GM18505 (cell line): Measurements from ENCODE around the gene ZHX3.

Experiments
- ATAC-seq: cut with Tn5 transposase; IDR thresholded peaks from one replicate; pipeline ENCODE4 v1.9.1; 2021; ENCODE audit not compliant: unreplicated experiment
- POLR2A ChIP-seq: IDR thresholded peaks from 4 replicates; pipeline ENCODE4 v1.6.1; 2011; ENCODE audit warnings: borderline replicate concordance; ENCODE audit not compliant: insufficient read depth, insufficient read length; ENCODE audit errors: extremely low read depth

Gene ZHX3

DNA sequence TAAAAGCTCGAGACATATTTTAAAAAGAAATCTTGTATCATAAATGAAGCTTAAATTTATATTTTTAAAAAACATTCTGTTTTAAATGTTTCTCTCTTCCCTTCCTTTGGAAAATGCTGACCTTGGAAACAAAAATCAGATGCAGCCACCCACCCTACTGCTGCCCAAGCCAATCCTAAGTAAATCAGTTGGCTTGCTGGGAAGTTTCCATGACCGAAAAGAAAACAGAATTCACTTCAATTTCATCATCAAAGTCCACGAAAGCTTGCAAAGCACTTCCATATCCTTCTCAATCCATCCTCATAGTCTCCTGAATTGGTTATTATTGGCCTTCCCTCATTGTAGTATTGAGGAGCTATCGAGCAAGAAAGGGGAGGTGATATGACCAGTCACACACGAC, 100.1 kb downstream of the ZHX3 start:
- TF ChIP-seq POLR2A: no peak
- ATAC-seq: no peak

DNA sequence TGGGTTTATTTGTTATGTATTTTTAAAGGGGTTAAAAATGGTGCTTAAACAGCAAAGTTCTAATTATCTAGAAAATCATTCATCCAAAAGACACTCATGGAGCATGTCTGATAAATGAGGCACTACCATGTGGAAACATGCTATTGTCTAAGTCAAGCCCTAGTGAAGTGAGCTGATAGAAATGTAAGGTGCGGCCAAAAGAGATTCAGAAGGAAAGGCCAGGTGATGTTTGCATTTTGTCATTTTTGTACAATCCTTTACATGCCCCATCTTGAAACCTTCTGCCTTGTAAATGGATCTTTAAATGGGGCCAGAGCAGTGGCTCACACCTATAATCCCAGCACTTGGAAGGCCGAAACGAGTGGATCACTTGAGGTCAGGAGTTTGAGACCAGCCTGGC, 102.9 kb downstream of the ZHX3 start:
- no peak for ATAC-seq
- no peak for TF ChIP-seq POLR2A

DNA sequence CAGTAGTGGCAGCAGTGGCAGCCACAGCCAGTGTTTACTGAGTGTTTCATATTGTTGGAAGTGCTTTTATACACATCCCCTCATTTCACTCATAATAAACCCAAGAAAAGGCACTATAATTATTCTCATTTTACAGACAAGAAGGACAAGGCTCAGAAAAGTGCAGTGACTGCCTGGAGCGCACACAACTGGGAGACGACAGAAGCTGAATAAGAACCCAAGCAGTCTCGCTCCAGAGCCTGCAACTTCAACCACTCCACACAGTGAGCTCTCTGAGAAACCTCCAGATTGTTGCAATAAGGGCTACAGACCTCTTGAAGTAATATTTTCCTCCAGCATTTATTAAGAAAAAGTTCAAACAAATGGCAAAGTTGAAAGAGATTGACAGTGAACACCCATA, 103.3 kb downstream of the ZHX3 start:
- no peak for ATAC-seq
- TF ChIP-seq POLR2A: no peak

DNA sequence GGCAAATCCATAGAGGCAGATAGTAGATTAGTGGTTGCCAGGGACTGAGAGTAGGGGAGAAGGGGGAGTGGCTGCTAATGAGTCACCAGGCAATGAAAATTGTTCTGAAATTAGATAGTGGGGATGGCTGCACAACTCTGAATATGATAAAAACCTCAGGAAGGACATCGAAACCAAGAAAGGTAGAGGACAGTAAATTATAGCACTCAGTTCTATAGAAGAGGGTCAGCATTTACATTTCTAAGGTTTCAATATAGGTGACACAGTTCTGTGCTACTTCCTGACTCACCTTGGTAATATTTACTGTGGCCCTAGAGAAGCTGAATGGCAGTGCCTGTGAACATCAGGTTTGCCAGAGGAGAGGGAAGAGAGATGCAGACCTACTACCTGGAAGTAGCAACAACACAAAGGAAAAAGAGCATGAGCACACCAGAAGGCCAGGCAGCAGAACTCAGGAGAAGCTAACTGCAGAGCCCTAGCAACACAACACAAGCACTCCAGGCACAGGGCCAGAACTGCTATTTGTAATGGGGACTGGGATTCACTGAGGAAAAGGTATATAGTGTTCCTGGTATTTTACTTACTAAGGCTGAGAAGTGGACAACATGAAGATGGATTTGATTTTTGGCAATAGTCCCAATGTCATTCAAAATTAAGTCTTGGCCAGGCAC, 104.2 kb downstream of the ZHX3 start:
- ATAC-seq: no peak
- TF ChIP-seq POLR2A: no peak

DNA sequence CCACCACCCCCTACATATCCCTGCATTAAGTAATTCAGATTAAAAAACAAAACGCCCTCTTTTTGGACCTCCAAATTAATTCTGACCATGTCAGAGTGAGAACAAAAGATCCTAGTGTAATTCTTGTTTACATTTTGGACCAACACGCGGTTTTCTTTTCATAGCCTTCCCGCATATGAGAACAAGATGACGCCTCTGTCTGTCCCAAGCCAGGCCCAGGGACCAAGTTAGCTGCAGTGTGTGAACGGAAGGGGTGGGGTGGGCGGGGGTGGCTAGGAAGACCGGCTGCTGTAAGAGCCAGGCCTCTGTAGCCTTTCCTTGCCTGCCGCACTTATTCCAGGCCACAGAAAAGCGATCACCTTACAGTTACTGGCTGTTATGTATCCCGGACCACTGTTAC, 112.2 kb downstream of the ZHX3 start:
- no peak for TF ChIP-seq POLR2A
- no peak for ATAC-seq

DNA sequence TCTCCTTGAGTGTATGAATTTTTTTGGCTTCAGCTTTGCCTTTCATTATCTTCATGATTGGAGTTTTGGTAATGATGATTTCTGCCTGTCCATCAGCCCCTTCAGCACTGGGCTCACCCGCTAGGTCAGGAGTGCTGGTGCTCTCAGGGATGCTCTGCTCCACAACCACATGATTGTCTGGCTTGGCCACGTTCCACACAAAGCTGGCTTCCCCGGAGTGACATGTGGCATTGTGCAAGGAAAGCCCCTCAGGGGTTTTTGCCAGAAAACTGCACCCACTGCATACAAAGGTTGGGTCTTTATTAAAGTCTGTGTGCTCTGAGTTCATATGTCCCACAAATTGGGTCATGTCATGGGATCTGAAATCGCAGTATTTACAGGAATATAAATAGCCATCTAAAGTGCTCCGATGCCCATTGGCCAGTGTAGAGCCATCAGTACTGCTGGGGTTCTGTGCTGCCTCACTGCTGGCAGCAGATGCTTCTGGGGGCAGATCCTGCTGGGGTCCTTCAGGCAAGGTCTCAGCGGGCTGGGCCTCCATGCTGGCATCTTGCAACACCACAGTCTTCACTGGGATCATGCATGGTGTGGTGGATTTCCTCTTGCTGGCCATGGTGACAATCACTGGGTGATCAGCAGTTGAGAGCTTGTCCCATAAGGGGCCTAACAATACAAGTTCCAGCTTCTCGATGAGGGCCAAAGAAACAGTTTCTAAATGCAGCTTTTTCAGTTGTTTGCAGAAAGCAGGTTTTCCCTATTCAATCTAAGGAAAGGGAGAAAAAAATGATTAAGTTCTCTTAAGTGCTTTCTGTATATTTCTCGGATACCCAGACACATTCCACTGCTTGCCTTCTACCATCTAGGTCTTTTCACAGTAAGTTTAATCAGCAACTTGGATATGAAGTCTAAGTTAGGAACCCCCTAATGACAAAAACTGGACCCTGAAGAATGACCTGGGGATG, 112.9 kb downstream of the ZHX3 start:
- no peak for ATAC-seq
- TF ChIP-seq POLR2A: no peak

DNA sequence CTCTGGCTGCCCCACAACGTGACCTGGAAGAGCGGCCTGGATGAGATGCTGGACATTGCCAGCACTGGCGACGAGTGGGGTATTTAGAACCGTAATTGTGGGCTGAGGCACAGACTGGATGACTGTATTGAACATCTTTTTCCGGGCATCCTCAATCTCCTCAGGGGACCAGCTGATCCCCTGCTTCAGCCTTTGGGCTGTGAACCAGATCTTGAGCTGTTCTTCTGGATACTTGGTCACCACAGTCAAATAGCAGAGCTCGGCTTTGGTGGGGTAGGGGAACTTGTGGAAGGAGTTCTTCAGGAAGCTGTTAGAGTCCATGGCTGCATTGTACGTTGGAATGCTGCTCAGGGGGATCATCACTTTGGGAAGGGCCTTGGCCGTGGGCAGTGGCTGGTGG, 113.9 kb downstream of the ZHX3 start:
- ATAC-seq: no peak
- TF ChIP-seq POLR2A: no peak

DNA sequence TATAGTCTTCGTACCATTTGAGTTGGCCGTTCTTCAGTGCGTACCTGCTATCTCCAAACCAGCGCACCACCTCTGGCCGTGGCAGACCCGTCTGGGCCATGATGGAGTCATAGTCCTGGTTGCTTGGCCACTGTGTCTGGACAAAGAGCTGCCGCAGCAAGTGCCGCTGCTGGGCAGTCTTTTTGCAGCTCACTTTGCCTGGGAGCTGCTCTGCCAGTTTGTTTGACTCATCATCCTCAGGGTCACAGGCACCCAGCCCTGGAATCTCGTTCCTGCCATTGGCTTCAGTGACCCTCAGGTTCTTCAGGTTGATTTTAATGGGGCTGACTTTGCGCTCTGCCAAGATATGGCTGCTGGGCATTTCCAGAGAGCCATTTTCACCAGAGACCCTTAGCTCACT, 115.1 kb downstream of the ZHX3 start:
- no peak for TF ChIP-seq POLR2A
- ATAC-seq: no peak

DNA sequence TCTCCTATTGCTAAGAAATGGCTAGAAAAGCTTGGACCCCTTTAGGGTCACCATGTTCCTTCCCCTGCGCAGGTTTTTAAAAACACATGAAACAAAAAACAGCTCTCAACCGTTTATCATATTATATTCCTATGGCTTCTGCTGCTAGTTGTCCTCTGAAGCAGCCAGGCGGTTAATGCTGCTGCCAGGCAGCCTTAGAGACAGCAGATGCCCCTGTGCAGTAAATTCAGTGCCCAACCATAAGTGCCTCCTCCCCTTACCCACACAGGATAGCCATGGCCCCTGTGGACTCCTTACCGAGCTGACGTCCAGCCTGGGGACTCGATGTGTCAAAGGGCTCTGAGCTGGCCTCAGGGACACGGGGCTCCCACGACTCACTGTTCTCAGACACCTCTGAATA, 115.8 kb downstream of the ZHX3 start:
- TF ChIP-seq POLR2A: no peak
- ATAC-seq: no peak

DNA sequence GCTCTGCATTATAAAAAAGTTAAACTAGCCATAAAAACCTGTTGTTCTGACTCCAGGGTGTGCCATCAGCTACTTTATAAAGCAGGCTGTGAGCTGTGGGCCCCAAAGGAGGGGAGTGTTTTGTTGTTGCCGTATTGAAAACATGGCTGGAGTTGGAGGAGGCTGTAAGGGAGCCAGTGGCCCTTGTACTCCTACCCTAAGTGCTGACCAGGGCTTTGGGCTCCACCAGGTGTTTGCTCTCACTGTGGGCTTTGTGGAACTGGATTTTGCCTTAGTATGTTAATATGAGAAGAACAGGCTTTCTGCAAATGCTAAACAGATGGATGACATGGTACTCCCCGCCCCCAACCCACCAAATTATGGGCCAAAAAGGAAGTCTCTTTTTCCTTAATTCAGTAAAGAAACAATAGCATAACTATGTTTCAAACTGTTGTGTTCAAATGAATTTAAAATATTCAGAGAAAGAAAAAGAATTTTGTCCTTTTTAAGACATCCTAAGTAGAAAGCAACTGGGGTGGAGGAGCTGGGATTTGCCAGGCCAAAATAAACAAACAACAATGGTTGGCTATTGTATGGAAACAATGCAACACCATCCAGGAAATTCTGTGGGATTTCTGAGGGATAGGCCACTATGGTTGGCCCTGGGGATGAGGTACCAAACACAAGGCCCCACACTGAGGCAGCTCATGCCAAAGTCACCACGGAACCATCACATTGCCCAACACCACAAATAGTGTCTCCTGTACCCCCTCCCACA, 116.9 kb downstream of the ZHX3 start:
- ATAC-seq: no peak
- no peak for TF ChIP-seq POLR2A

DNA sequence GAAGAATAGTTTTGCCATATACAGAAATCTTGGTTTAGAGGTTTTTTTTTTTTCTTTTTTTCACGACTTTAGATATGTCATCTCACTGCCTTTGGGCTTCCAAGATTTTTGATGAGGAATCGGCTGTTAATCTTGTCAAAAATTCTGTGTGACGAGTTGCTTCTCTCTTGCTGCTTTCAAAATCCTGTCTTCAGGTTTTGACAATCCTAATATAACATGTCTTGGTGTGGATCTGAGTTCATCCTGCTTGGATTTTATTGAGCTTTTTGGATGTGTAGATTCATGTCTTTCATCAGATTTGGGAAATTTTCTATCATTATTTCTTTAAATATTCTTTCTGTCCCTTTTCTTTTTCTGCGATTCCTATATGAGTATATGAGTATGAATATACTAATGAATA, 119.1 kb downstream of the ZHX3 start:
- no peak for ATAC-seq
- TF ChIP-seq POLR2A: no peak

DNA sequence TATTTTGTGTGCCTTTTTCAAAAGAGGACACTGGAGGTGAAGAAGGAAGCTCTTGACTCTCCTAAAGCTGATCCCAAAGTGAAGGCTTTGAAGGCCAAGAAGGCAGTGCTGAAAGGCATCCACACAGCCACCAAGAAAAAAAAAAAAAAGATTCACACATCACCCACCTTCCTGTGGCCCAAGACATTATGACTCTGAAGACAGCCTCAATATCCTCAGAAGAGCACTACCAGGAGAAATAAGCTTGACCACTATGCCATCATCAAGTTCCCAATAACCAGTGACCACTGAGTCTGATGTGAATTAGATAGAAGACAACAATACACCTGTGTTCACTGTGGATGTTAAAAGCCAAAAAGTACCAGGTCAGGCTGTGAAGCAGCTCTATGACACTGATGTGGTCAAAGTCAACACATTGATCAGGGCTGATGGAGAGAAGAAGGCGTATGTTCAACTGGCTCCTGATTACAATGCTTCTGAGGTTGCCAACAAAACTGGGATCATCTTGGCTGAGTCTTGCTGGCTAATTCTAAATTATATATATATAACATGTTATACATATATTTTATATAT, 120.8 kb downstream of the ZHX3 start:
- ATAC-seq: no peak
- TF ChIP-seq POLR2A: no peak

DNA sequence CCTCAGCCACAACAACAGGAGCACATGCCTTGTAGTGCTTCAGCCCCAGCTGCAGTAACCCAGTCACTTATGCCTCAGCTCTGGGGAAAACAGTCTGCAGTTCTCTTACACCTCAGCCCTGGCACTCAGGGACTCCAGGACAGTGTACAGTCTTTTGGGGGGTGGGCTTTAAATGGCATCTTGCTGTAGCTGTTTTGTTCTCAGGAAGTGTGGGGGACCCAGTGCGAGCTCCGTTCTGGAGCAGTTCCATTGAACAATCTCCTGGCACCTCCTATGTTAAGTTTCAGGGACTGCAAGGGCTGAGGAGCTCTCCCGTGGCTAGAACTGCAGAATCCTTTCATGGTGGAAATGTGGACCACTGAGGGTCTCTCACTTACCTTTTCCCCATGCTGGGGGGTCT, 125.0 kb downstream of the ZHX3 start:
- no peak for TF ChIP-seq POLR2A
- no peak for ATAC-seq
